GM19438 (cell line): ENCODE measurements around the gene RAMP1.

Experiments
- ATAC-seq: cut with Tn5 transposase; IDR thresholded peaks from one replicate; pipeline ENCODE4 v1.9.1; 2021; ENCODE audit warnings: low read depth; ENCODE audit not compliant: unreplicated experiment

RAMP1 gene

DNA sequence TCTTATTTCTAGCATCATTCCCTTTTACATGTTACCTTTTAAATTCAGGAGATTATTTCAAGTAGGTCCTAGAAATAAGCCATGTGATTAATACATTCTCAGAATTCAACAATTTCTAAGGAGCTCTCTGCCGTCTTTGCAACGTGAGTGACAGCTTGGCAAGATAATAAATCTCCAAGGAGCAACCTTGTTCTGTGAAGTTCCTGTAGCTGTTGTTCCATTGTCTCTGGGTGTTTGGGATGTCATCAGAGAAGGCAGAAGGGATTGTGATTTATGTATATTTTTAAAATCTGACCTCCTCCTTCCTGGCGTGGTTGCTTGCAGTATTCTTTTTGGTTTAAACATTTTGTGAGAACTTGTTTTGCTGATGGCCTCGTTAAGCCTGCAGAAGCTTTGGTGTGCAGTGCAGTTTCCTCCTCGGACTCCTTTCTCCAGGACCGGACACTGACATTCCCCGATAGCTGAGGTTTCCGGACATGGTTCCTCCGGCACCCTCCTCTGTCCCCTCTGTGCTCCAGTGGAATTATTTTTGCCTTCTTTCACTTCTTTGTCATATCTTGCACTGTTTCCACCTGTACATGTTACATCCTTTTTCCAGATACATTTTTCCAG is 33.7 kb downstream of the RAMP1 start:
- ATAC-seq = no peak

DNA sequence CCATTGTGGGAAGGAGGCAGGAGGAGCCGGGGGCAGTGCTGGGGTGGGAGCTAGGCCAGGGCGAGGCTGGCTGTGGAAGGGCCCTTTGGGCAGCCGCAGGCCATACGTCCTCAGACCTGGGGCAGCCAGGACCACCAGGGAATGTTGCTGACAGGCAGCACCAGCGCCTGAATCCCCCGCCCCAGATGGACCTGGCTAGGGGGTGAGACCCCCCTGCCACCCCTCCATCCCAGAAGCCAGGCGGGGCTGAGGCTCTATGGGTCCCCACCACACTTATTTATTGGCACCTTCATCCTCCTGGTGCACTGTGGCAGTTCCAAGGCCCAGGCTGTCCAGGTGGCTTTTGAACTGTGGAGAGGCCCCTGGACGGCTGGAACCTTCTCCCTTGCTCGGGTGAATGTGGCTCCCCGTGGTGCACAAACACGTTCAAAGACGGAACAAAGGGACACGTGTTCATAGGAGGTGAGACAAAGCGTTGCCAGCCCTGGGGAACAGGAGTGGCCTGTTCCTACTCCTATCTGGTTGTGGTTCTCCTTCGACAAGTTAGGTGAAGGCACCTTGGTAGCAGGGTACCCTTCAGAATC is 35.1 kb downstream of the RAMP1 start:
- ATAC-seq = no peak

DNA sequence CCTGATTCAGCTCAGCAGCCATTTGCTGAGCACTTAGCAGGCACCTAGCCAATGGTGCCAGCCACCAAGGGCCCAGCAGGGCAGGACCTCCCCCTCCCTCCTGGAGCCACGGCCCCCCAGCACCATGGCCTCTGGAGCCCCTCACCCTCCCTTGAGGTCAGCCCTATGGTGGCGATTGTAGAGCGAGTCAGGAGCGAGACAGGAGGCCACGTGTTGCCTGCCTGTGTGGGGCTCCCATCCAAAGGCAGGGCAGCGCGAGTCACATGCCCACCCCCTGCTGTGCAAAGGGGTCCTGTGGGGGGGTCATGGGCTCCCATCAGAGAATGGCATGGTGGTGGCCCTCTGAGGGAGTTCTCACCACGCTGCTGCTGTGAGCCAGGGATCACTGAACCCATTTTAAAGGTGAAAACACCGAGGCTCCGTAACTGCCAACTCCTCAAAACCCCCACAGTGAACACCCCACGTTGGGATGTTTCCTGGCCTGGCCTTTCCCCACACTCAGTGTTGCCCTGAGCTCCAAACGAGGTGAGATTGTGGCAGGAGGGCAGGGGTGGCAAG is 35.6 kb downstream of the RAMP1 start:
- no peak for ATAC-seq

- ATAC-seq = no peak
Measured at GRCh38 chr2:237895544-237896506, 36.4 kb downstream of the RAMP1 start.

- ATAC-seq = no peak
Measured at GRCh38 chr2:237896507-237896892, 37.1 kb downstream of the RAMP1 start.

DNA sequence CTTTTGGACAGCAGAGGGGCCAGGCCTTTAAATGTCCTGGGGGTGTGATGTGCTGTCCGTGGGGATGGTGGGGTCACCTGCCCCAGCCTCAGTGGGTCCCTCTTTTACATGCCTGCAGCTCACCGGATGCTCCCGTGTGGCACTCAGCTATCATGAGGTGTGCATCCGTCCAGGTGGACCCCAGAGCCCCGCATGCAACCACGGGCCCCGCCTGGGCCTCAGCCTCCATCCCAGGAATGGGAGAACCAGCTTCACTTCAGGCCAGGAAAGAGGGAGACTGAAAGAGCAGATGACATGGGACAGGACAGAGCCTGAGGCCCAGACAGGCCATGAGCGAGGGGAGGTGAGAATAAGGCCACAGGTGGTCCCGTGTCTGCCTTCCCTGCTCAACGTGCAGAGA is 37.5 kb downstream of the RAMP1 start:
- ATAC-seq = no peak

DNA sequence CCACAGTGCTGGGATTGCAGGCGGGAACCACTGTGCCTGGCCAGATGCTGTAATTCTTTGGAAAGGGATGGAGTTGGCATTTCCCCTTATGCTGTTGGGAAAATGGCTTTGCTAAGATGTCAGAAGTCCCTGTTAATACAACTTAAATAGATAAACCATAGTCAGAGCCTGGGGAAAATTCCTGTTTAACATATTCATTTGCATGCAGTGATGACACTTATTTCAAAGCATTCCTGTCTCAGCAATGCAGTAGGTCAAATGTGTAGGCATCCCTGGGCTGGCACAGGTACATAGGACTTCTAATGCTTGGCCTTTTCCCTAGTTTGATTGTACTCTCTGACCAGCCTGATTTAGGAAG is 38.6 kb downstream of the RAMP1 start:
- peak; percentile 20 for ATAC-seq

GRCh38 chr2:237900891-237901831 is 41.7 kb downstream of the RAMP1 start:
- no peak for ATAC-seq

- ATAC-seq = no peak
Measured at GRCh38 chr2:237901932-237902850, 42.8 kb downstream of the RAMP1 start.

DNA sequence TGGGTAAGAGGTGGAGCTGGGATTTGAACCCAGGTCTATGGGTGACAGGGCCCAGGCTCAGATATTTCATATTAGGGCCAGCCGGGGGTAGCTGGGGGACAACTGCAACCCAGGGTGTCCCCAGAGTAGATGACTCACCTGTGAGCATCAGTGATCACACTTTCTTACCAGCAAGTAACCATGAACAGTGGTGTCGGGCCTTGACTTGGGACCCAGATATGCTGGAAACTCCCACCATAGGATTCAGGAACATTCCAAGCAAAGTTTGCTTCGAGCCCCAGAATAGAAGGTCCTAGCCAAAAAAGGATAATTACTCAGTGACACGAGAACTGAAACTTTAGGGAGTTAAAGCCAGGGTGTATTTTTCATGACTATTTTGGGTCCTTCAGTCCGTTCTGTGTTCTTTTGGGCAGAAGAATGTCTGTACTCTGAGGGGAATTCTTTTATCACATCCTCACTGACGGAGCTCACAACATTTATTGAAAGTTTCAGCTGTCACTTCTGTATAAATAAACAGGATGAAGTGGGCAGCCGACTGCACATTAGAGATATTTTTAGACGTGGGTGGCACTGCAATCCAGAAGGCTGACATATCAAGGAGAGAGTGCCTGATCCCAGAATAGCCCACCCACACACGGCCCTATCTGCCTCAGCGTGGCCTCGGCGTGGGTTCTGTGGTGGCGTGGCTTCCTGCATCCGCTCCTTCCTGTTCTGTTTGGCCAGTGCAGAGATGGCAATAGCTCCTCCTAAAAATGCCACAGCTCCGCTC is 45.6 kb downstream of the RAMP1 start:
- ATAC-seq = no peak

GRCh38 chr2:237907144-237907543 is 47.7 kb downstream of the RAMP1 start:
- ATAC-seq = no peak

DNA sequence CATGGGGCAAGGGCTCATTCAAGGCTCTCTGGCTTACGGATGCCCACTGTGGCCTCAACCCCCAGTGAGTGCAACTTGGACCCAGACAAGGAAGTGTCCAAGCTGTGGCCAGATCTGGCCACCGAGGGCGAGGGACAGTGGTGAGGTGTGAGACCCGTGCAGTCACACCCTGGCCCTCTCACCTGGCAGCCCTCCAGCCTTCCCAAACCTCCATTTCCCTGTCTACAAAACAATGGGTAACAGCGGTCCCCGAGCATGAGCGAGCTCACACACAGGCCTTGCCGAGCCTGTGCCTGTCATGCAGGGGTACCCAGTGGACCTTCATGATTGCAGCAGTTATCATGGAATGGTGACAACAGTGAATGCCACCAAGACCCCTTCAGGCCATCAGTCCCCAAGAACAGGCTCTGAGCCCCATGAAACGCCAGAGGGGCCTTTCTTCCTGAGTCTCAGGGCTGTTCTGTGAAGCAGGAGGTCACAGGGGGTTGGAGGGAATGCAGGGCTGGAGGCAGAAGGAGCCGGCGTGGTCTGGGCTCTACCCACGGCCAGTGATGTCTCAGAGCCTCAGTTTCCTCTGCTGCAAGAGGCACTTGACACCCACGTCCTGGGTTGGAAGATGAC is 49.8 kb downstream of the RAMP1 start:
- no peak for ATAC-seq

GRCh38 chr2:237909801-237910475 is 50.5 kb downstream of the RAMP1 start:
- no peak for ATAC-seq

DNA sequence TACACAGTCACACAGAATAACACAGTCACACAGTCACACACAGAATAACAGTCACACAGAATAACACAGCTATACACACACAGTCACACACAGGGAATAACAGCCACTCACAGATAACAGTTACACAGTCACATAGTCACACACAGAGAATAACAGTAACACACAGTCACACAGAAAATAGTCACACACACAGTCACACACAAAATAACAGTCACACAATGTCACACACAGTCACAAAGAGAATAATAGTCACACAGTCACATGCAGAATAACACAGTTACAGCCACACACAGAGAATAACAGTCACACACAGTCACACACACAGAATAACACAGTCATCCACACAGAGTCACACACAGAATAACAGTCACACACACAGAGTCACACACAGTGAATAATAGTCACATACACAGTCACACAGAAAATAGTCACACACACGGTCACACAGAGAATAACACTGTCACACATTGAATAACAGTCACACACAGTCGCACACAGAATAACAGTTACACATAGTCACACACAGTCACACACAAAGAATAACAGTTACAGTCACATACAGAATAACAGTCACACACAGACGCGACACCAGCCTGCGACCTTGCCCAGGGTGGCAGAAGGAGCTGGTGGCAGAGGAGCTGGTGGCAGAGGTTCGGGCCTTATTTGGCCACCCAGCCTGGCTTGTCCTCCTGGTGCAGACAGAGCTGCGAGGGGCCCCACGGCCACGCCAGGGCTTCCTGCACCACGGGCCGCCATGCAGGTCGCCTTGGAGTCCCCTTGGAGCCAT is 51.3 kb downstream of the RAMP1 start:
- ATAC-seq = no peak

GRCh38 chr2:237911363-237912017 is 52.1 kb downstream of the RAMP1 start:
- no peak for ATAC-seq
